ENCODE measurements around the gene TMEM18. TPM values are rescaled to one million over a fixed set of nuclear protein-coding genes. Genes with fewer than 3 reads are reported as not detected.

TMEM18 gene
- total RNA-seq, 2 experiments from 2014 or later = 25.6 to 26.3 TPM

GRCh38 chr2:674321-674985, 2.8 kb downstream of the TMEM18 start:
- Mint-ChIP-seq H3K36me3 (ENCODE audit: low read depth) (peaks cover 72% of the 10 kb centered on the region), H3K4me3 (no peak overlapping the region), H3K27me3 (no peaks in the 10 kb centered on the region), H3K27ac (peak overlapping the region; percentile 16), H3K9me3 (no peaks in the 10 kb centered on the region), H3K4me1 (ENCODE audit: low read depth) (peaks cover 45% of the 10 kb centered on the region)
- Histone ChIP-seq H3K36me3 (ENCODE audit: insufficient read depth, low read length) (peaks cover 32% of the 10 kb centered on the region), H3K4me1 (ENCODE audit: insufficient read depth, low read length) (peaks cover 26% of the 10 kb centered on the region), H3K27ac (ENCODE audit: low read depth in 1 of 2, low read length in 2 of 2) (no peak overlapping the region), H3K9me3 (ENCODE audit: control insufficient read depth in 1 of 2, insufficient read depth in 1 of 2, low read length in 2 of 2) (no peaks in the 10 kb centered on the region), H3K4me3 (ENCODE audit: low read length) (no peak overlapping the region), H3K27me3 (ENCODE audit: control insufficient read depth in 1 of 2, insufficient read depth in 2 of 2, low read length in 2 of 2) (no peaks in the 10 kb centered on the region)
- ChIA-PET POLR2A (interaction anchor here (0.7 kb wide), 1 partner anchor 36 kb away, joined by 3 read pairs; no protein-coding TSS in a partner anchor), CTCF (no interaction called here)
- no peak for DNase-seq
- intact Hi-C loops (cut with DNase I, micrococcal nuclease) = no loop called here
- TF ChIP-seq CTCF (IDR thresholded peaks at IDR 0.05) = no peak
- no peak for ATAC-seq (ENCODE audit: poor library complexity)

GRCh38 chr2:673615-674320, 3.4 kb downstream of the TMEM18 start:
- H3K9me3 Mint-ChIP-seq = no peaks in the 10 kb centered on the region
- POLR2A ChIA-PET = no interaction called here

GRCh38 chr2:673016-673415, 4.2 kb downstream of the TMEM18 start:
- Mint-ChIP-seq H3K4me1 (ENCODE audit: low read depth) (peaks cover 35% of the 10 kb centered on the region), H3K4me3 (no peak overlapping the region), H3K36me3 (ENCODE audit: low read depth) (peaks cover 82% of the 10 kb centered on the region), H3K9me3 (no peaks in the 10 kb centered on the region), H3K27ac (peak overlapping the region; percentile 27), H3K27me3 (no peaks in the 10 kb centered on the region)
- no peaks in the 10 kb centered on the region for H3K27me3 ChIP-seq (ENCODE audit: control insufficient read depth in 1 of 2, insufficient read depth in 2 of 2, low read length in 2 of 2)
- CTCF ChIA-PET = no interaction called here
- no peak overlapping the region for H3K27ac ChIP-seq (ENCODE audit: low read depth in 1 of 2, low read length in 2 of 2)
- intact Hi-C loops (cut with DNase I, micrococcal nuclease) = no loop called here
- peaks cover 46% of the 10 kb centered on the region for H3K36me3 ChIP-seq (ENCODE audit: insufficient read depth, low read length)
- DNase-seq (no peak), ATAC-seq (ENCODE audit: poor library complexity) (no peak)
- peaks cover 20% of the 10 kb centered on the region for H3K4me1 ChIP-seq (ENCODE audit: insufficient read depth, low read length)
- H3K4me3 ChIP-seq (ENCODE audit: low read length) = no peak overlapping the region
- H3K9me3 ChIP-seq (ENCODE audit: control insufficient read depth in 1 of 2, insufficient read depth in 1 of 2, low read length in 2 of 2) = no peaks in the 10 kb centered on the region
- TF ChIP-seq CTCF (IDR thresholded peaks at IDR 0.05) = no peak
- POLR2A ChIA-PET = no interaction called here

More at GRCh38 chr2:673615-674320, 3.4 kb downstream of the TMEM18 start:
- ATAC-seq (ENCODE audit: poor library complexity) (no peak), DNase-seq (no peak)
- TF ChIP-seq CTCF (IDR thresholded peaks at IDR 0.05) = no peak
- H3K36me3 ChIP-seq (ENCODE audit: insufficient read depth, low read length) = peaks cover 39% of the 10 kb centered on the region
- H3K27me3 ChIP-seq (ENCODE audit: control insufficient read depth in 1 of 2, insufficient read depth in 2 of 2, low read length in 2 of 2) = no peaks in the 10 kb centered on the region
- CTCF ChIA-PET = no interaction called here
- peaks cover 26% of the 10 kb centered on the region for H3K4me1 ChIP-seq (ENCODE audit: insufficient read depth, low read length)
- intact Hi-C loops (cut with DNase I, micrococcal nuclease) = no loop called here
- Mint-ChIP-seq H3K36me3 (ENCODE audit: low read depth) (peaks cover 77% of the 10 kb centered on the region), H3K27ac (no peak overlapping the region), H3K27me3 (no peaks in the 10 kb centered on the region), H3K4me1 (ENCODE audit: low read depth) (peaks cover 41% of the 10 kb centered on the region), H3K4me3 (no peak overlapping the region)
- H3K9me3 ChIP-seq (ENCODE audit: control insufficient read depth in 1 of 2, insufficient read depth in 1 of 2, low read length in 2 of 2) = no peaks in the 10 kb centered on the region
- no peak overlapping the region for H3K4me3 ChIP-seq (ENCODE audit: low read length)
- no peak overlapping the region for H3K27ac ChIP-seq (ENCODE audit: low read depth in 1 of 2, low read length in 2 of 2)
